ENCODE data around the gene RAB30.
A peak's percentile ranks its signal among the peaks of the same experiment; 100 is the strongest.

RAB30 gene

GRCh38 chr11:83046621-83047172, 25.0 kb downstream of the RAB30 start:
- no peak overlapping the region for H3K4me3 ChIP-seq (ENCODE audit: low read length)
- H3K27me3 ChIP-seq (ENCODE audit: low read depth, low read length), result no peaks in the 10 kb centered on the region
- H3K36me3 ChIP-seq (replicated peaks; ENCODE audit: low read depth, low read length), result peaks cover 50% of the 10 kb centered on the region
- no peak overlapping the region for H2AFZ ChIP-seq (ENCODE audit: low read depth, low read length)
- H3K4me2 ChIP-seq (ENCODE audit: low read length), result 0 out of 2 replicates have a peak overlapping the region, but pooled peaks have one; percentile 2
- peaks cover 100% of the 10 kb centered on the region for H4K20me1 ChIP-seq (ENCODE audit: insufficient read depth, low read length)
- H3K4me1 ChIP-seq (ENCODE audit: low read length), result peaks cover 66% of the 10 kb centered on the region
- peaks cover 100% of the 10 kb centered on the region for H3K79me2 ChIP-seq (ENCODE audit: low read length)
- H3K9me3 ChIP-seq (ENCODE audit: insufficient read depth, low read length), result no peaks in the 10 kb centered on the region
- no peak overlapping the region for H3K9ac ChIP-seq (ENCODE audit: low read length)
- no peak overlapping the region for H3K27ac ChIP-seq (ENCODE audit: low read length)
- TF ChIP-seq CTCF (IDR thresholded peaks at IDR 0.05; ENCODE audit: low read depth, low read length), result no peak
- no peak for TF ChIP-seq EZH2phosphoT487 (IDR thresholded peaks at IDR 0.05; ENCODE audit: low read depth)

- Histone ChIP-seq H3K4me3 (ENCODE audit: low read length) (peak overlapping the region; percentile 10; the same call in 1 of the 2 replicates), H3K4me1 (ENCODE audit: low read length) (peaks cover 63% of the 10 kb centered on the region), H3K9me3 (ENCODE audit: insufficient read depth, low read length) (no peaks in the 10 kb centered on the region), H2AFZ (ENCODE audit: low read depth, low read length) (no peak overlapping the region), H3K4me2 (ENCODE audit: low read length) (peak overlapping the region; percentile 35), H3K79me2 (ENCODE audit: low read length) (peaks cover 100% of the 10 kb centered on the region), H3K36me3 (replicated peaks; ENCODE audit: low read depth, low read length) (peaks cover 37% of the 10 kb centered on the region), H3K9ac (ENCODE audit: low read length) (no peak overlapping the region), H3K27ac (ENCODE audit: low read length) (0 out of 2 replicates have a peak overlapping the region, but pooled peaks have one; percentile 1), H4K20me1 (ENCODE audit: insufficient read depth, low read length) (peaks cover 100% of the 10 kb centered on the region), H3K27me3 (ENCODE audit: low read depth, low read length) (no peaks in the 10 kb centered on the region)
- TF ChIP-seq EZH2phosphoT487 (IDR thresholded peaks at IDR 0.05; ENCODE audit: low read depth), result no peak
- no peak for TF ChIP-seq CTCF (IDR thresholded peaks at IDR 0.05; ENCODE audit: low read depth, low read length)
Measured at GRCh38 chr11:83044958-83045712, 26.6 kb downstream of the RAB30 start.

- TF ChIP-seq EZH2phosphoT487 (IDR thresholded peaks at IDR 0.05; ENCODE audit: low read depth), result no peak
- TF ChIP-seq CTCF (IDR thresholded peaks at IDR 0.05; ENCODE audit: low read depth, low read length), result no peak
- Histone ChIP-seq H2AFZ (ENCODE audit: low read depth, low read length) (no peak overlapping the region), H3K4me1 (ENCODE audit: low read length) (peaks cover 56% of the 10 kb centered on the region), H3K27me3 (ENCODE audit: low read depth, low read length) (no peaks in the 10 kb centered on the region), H4K20me1 (ENCODE audit: insufficient read depth, low read length) (peaks cover 100% of the 10 kb centered on the region), H3K79me2 (ENCODE audit: low read length) (peaks cover 100% of the 10 kb centered on the region), H3K4me2 (ENCODE audit: low read length) (no peak overlapping the region), H3K4me3 (ENCODE audit: low read length) (no peak overlapping the region), H3K36me3 (replicated peaks; ENCODE audit: low read depth, low read length) (peaks cover 39% of the 10 kb centered on the region), H3K9ac (ENCODE audit: low read length) (no peak overlapping the region), H3K9me3 (ENCODE audit: insufficient read depth, low read length) (no peaks in the 10 kb centered on the region), H3K27ac (ENCODE audit: low read length) (no peak overlapping the region)
Measured at GRCh38 chr11:83042964-83043711, 28.6 kb downstream of the RAB30 start.

- H4K20me1 ChIP-seq (ENCODE audit: insufficient read depth, low read length), result peaks cover 98% of the 10 kb centered on the region
- no peaks in the 10 kb centered on the region for H3K9me3 ChIP-seq (ENCODE audit: insufficient read depth, low read length)
- peaks cover 48% of the 10 kb centered on the region for H3K4me1 ChIP-seq (ENCODE audit: low read length)
- peaks cover 43% of the 10 kb centered on the region for H3K36me3 ChIP-seq (replicated peaks; ENCODE audit: low read depth, low read length)
- H3K27me3 ChIP-seq (ENCODE audit: low read depth, low read length), result no peaks in the 10 kb centered on the region
- no peak overlapping the region for H3K9ac ChIP-seq (ENCODE audit: low read length)
- peaks cover 100% of the 10 kb centered on the region for H3K79me2 ChIP-seq (ENCODE audit: low read length)
- no peak overlapping the region for H3K4me2 ChIP-seq (ENCODE audit: low read length)
- no peak overlapping the region for H3K27ac ChIP-seq (ENCODE audit: low read length)
- no peak overlapping the region for H3K4me3 ChIP-seq (ENCODE audit: low read length)
- TF ChIP-seq CTCF (IDR thresholded peaks at IDR 0.05; ENCODE audit: low read depth, low read length) (no peak), EZH2phosphoT487 (IDR thresholded peaks at IDR 0.05; ENCODE audit: low read depth) (no peak)
- no peak overlapping the region for H2AFZ ChIP-seq (ENCODE audit: low read depth, low read length)
Measured at GRCh38 chr11:83041126-83041525, 30.6 kb downstream of the RAB30 start.
